K562 (cell line): ENCODE measurements around the gene CALU. TPM values are rescaled to one million over a fixed set of nuclear protein-coding genes. Genes with fewer than 3 reads are reported as not detected.

ENCODE experiments used
- ATAC-seq: fragments of 200-7000 bp; cut with Tn5 transposase; 3 replicates; pipeline ENCODE4 v1.9.1; 2020; ENCODE audit warnings: moderate library complexity
- BruUV-seq: library from RNA; stranded (reverse); fragments of 400-500 nt; replicated peaks from 2 replicates; lab custom pipeline; 2021; lab: Mats Ljungman, UMichigan
- CTCF ChIA-PET: fragments of 300-600 bp; formaldehyde crosslinking; extraction: SDS; loops from one replicate; lab custom pipeline; 2021; ENCODE audit warnings: low intra/inter-chr PET ratio; lab: Yijun Ruan, JAX
- POLR2A ChIA-PET: fragments of 300-600, 350-650 bp; sonication (Branson Sonifier 250); formaldehyde crosslinking; extraction: SDS; loops from one replicate; lab custom pipeline; 2021; ENCODE audit warnings: antibody characterized with exemption, inconsistent platforms; lab: Yijun Ruan, JAX
- DNase-seq, 4 experiments: peaks; one replicate each; pipeline versions ENCODE4 v3.0.0 to v3.0.0-alpha.2; 2011 to 2018; ENCODE audit warnings: low spot score in 3 of 4, mixed read lengths in 3 of 4; ENCODE audit errors: extremely low read depth in 1 of 4
- FAIRE-seq: peaks from 2 replicates; lab custom pipeline; 2011; peaks lifted over from hg19 to GRCh38; lab: Jason Lieb, UNC
- H2AFZ ChIP-seq: 2 replicates; pipeline ENCODE4 v1.6.0; 2011; ENCODE audit warnings: low read depth, low read length, control low read depth, inconsistent platforms
- H3K27ac ChIP-seq: fragments of 200-600 bp; 3 replicates; pipeline ENCODE4 v1.8.0; 2011; ENCODE audit warnings: low read depth, mild to moderate bottlenecking, control low read depth, inconsistent platforms, low read length, moderate library complexity, mixed read lengths; ENCODE audit errors: extremely low read depth
- H3K27me3 ChIP-seq, 2 experiments: fragments of 300-600 bp in 1 of 2; 2 replicates in 1 of 2; 3 replicates in 1 of 2; pipeline versions ENCODE4 v1.6.0 to v1.8.0; 2011; ENCODE audit warnings: inconsistent platforms in 2 of 2, low read length in 2 of 2, mild to moderate bottlenecking in 1 of 2, mixed read lengths in 1 of 2, moderate library complexity in 1 of 2; ENCODE audit not compliant: control insufficient read depth in 2 of 2, insufficient read depth in 2 of 2
- H3K36me3 ChIP-seq: fragments of 300-600 bp; 3 replicates; pipeline ENCODE4 v1.8.0; 2011; ENCODE audit warnings: mild to moderate bottlenecking, low read length, inconsistent platforms; ENCODE audit not compliant: control insufficient read depth, insufficient read depth
- H3K4me1 ChIP-seq, 2 experiments: fragments of 200-600 bp in 1 of 2; replicated peaks in 1 of 2; 2 replicates in 1 of 2; 3 replicates in 1 of 2; pipeline versions ENCODE4 v1.5.1 to v1.8.0; 2011; ENCODE audit warnings: inconsistent platforms in 2 of 2, low read length in 2 of 2, mild to moderate bottlenecking in 1 of 2, mixed read lengths in 1 of 2, moderate library complexity in 1 of 2; ENCODE audit not compliant: control insufficient read depth in 2 of 2, insufficient read depth in 2 of 2
- H3K4me2 ChIP-seq: 2 replicates; pipeline ENCODE4 v1.6.1; 2011; ENCODE audit warnings: low read length, control low read depth, inconsistent platforms, mixed read lengths; ENCODE audit not compliant: insufficient read depth
- H3K4me3 ChIP-seq: fragments of 200-600 bp; sonication (generic), shearing (Covaris generic); 2 replicates; pipeline ENCODE4 v1.5.1; 2016; ENCODE audit warnings: control low read depth, inconsistent platforms
- H3K79me2 ChIP-seq: fragments of 200-600 bp; 3 replicates; pipeline ENCODE4 v1.8.0; 2011; ENCODE audit warnings: low read length, inconsistent platforms; ENCODE audit not compliant: control insufficient read depth, insufficient read depth
- H3K9ac ChIP-seq, 2 experiments: 2 replicates each; pipeline versions ENCODE4 v1.6.0 to v1.6.1; 2011; ENCODE audit warnings: low read depth in 2 of 2, low read length in 2 of 2, control low read depth in 1 of 2, inconsistent platforms in 1 of 2, mild to moderate bottlenecking in 1 of 2, mixed read lengths in 1 of 2; ENCODE audit not compliant: insufficient read depth in 1 of 2
- H3K9me1 ChIP-seq: one replicate; pipeline ENCODE4 v1.6.0; 2011; ENCODE audit warnings: inconsistent platforms, mild to moderate bottlenecking, low read length, moderate library complexity; ENCODE audit not compliant: control insufficient read depth, insufficient read depth
- H3K9me3 ChIP-seq: replicated peaks from 2 replicates; pipeline ENCODE4 v1.5.1; 2011; ENCODE audit warnings: low read depth, low read length, inconsistent platforms; ENCODE audit not compliant: control insufficient read depth, insufficient read depth
- H4K20me1 ChIP-seq: replicated peaks from 2 replicates; pipeline ENCODE4 v1.6.1; 2011; ENCODE audit warnings: low read length, inconsistent platforms, mixed read lengths; ENCODE audit not compliant: control insufficient read depth, insufficient read depth
- ASH1L ChIP-seq: fragments of 450-650 bp; IDR thresholded peaks from 2 replicates; pipeline ENCODE4 v1.6.1; 2018; ENCODE audit warnings: borderline replicate concordance, mild to moderate bottlenecking, low read depth; ENCODE audit not compliant: partially characterized antibody
- FOXP1 ChIP-seq: sonication (generic); formaldehyde crosslinking; IDR thresholded peaks from 2 replicates; pipeline ENCODE4 v1.8.0; 2022; ENCODE audit warnings: mild to moderate bottlenecking, missing genetic modification reagents
- WGBS: fragments of 100-300 bp; shearing (Covaris generic); methylation state at CpG from one replicate; pipeline ENCODE4 v1.1.6; 2016; ENCODE audit warnings: low coverage, mixed read lengths; ENCODE audit not compliant: insufficient coverage; ENCODE audit errors: missing lambda C conversion rate; 5-methylcytosine and 5-hydroxymethylcytosine counted together
- in situ Hi-C: fragments of 300-500 bp; cut with MboI; formaldehyde crosslinking; loops from 4 replicates; pipeline ENCODE4 v1.15.0; 2018; ENCODE audit warnings: inconsistent platforms, mixed read lengths
- intact Hi-C: fragments of 100-400 bp; cut with micrococcal nuclease; formaldehyde crosslinking; loops from 2 replicates; pipeline ENCODE4 v1.14.2; 2022
- polyA plus RNA-seq, 8 experiments: library from polyadenylated mRNA; depleted of rRNA in 4 of 8; stranded (reverse) in 5 of 8; unstranded in 3 of 8; fragments of >200 nt; fragmentation: Nextera tagmentation in 2 of 8; fragmentation: Illumina TruSeq in 1 of 8; extraction: Ambion mirVana in 2 of 8; extraction: Trizol in 1 of 8; gene quantifications; 2 replicates each; pipeline versions ENCODE4 v1.2.1 to v1.2.3, GENCODE V29; 2011 to 2014; ENCODE audit warnings: inconsistent platforms in 1 of 8, missing spikeins in 1 of 8
- total RNA-seq, 7 experiments: library from RNA; depleted of rRNA in 6 of 7; stranded (reverse); fragments of >200 nt in 6 of 7; fragmentation: Illumina TruSeq in 2 of 7; extraction: Trizol in 2 of 7; gene quantifications; 2 replicates each; pipeline versions ENCODE4 v1.2.1 to v1.2.3, GENCODE V29; 2011 to 2021; ENCODE audit warnings: low replicate concordance in 1 of 7
- TF ChIP-seq, protein P1 (sequence below): fragments of 200-600 bp; sonication (generic); IDR thresholded peaks from one replicate; pipeline ENCODE4 v1.6.1; 2012; ENCODE audit warnings: mild to moderate bottlenecking, low read depth, low read length, inconsistent platforms

Gene CALU
- total and polyA plus RNA-seq, 9 of the 15 experiments (the other 6 are each of a cell fraction or from before 2014, with no cell fraction given) = 166 to 286 (median 215) TPM

DNA sequence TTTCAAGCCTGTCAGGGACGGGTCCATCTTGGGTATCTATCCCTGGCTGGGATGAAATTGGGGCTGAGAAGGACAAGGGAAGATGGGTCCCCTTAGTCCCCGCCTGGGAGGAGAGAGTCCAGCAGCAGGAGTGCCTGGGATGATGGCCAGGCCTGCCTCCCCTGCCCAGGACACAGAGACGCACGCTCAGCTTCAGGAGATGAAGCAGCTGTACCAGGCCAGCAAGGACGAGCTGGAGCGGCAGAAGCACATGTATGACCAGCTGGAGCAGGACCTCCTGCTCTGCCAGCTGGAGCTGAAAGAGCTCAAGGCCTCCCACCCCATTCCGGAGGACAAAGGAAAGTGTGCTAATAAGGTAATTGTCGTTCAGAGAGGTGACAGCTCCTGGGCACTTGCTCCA, 68.0 kb downstream of the CALU start:
- DNase-seq (no peak), ATAC-seq (no peak), FAIRE-seq (no peak)
- Histone ChIP-seq H3K27me3 (no peaks in the 10 kb centered on the region), H2AFZ (no peak overlapping the region), H3K9me3 (no peaks in the 10 kb centered on the region), H3K36me3 (peaks cover 72% of the 10 kb centered on the region), H4K20me1 (no peaks in the 10 kb centered on the region), H3K4me3 (no peak overlapping the region), H3K9me1 (peaks cover 3% of the 10 kb centered on the region), H3K4me2 (no peak overlapping the region), H3K79me2 (no peaks in the 10 kb centered on the region), H3K27ac (no peak overlapping the region), H3K4me1 (peaks cover 5 to 7% of the 10 kb centered on the region in 2 experiments; a peak in 4 of 5 replicates), H3K9ac (peak overlapping the region in 1 of 2 experiments; percentile 41; a peak in 2 of 4 replicates)
- no peak for TF ChIP-seq FOXP1 (CRISPR knock-in tag)
- no peak for TF ChIP-seq ASH1L
- TF ChIP-seq, protein P1, sequence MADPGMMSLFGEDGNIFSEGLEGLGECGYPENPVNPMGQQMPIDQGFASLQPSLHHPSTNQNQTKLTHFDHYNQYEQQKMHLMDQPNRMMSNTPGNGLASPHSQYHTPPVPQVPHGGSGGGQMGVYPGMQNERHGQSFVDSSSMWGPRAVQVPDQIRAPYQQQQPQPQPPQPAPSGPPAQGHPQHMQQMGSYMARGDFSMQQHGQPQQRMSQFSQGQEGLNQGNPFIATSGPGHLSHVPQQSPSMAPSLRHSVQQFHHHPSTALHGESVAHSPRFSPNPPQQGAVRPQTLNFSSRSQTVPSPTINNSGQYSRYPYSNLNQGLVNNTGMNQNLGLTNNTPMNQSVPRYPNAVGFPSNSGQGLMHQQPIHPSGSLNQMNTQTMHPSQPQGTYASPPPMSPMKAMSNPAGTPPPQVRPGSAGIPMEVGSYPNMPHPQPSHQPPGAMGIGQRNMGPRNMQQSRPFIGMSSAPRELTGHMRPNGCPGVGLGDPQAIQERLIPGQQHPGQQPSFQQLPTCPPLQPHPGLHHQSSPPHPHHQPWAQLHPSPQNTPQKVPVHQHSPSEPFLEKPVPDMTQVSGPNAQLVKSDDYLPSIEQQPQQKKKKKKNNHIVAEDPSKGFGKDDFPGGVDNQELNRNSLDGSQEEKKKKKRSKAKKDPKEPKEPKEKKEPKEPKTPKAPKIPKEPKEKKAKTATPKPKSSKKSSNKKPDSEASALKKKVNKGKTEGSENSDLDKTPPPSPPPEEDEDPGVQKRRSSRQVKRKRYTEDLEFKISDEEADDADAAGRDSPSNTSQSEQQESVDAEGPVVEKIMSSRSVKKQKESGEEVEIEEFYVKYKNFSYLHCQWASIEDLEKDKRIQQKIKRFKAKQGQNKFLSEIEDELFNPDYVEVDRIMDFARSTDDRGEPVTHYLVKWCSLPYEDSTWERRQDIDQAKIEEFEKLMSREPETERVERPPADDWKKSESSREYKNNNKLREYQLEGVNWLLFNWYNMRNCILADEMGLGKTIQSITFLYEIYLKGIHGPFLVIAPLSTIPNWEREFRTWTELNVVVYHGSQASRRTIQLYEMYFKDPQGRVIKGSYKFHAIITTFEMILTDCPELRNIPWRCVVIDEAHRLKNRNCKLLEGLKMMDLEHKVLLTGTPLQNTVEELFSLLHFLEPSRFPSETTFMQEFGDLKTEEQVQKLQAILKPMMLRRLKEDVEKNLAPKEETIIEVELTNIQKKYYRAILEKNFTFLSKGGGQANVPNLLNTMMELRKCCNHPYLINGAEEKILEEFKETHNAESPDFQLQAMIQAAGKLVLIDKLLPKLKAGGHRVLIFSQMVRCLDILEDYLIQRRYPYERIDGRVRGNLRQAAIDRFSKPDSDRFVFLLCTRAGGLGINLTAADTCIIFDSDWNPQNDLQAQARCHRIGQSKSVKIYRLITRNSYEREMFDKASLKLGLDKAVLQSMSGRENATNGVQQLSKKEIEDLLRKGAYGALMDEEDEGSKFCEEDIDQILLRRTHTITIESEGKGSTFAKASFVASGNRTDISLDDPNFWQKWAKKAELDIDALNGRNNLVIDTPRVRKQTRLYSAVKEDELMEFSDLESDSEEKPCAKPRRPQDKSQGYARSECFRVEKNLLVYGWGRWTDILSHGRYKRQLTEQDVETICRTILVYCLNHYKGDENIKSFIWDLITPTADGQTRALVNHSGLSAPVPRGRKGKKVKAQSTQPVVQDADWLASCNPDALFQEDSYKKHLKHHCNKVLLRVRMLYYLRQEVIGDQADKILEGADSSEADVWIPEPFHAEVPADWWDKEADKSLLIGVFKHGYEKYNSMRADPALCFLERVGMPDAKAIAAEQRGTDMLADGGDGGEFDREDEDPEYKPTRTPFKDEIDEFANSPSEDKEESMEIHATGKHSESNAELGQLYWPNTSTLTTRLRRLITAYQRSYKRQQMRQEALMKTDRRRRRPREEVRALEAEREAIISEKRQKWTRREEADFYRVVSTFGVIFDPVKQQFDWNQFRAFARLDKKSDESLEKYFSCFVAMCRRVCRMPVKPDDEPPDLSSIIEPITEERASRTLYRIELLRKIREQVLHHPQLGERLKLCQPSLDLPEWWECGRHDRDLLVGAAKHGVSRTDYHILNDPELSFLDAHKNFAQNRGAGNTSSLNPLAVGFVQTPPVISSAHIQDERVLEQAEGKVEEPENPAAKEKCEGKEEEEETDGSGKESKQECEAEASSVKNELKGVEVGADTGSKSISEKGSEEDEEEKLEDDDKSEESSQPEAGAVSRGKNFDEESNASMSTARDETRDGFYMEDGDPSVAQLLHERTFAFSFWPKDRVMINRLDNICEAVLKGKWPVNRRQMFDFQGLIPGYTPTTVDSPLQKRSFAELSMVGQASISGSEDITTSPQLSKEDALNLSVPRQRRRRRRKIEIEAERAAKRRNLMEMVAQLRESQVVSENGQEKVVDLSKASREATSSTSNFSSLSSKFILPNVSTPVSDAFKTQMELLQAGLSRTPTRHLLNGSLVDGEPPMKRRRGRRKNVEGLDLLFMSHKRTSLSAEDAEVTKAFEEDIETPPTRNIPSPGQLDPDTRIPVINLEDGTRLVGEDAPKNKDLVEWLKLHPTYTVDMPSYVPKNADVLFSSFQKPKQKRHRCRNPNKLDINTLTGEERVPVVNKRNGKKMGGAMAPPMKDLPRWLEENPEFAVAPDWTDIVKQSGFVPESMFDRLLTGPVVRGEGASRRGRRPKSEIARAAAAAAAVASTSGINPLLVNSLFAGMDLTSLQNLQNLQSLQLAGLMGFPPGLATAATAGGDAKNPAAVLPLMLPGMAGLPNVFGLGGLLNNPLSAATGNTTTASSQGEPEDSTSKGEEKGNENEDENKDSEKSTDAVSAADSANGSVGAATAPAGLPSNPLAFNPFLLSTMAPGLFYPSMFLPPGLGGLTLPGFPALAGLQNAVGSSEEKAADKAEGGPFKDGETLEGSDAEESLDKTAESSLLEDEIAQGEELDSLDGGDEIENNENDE = no peak
- WGBS = 67% methylated on average over 8 of the region's 8 CpGs
- CTCF ChIA-PET = no interaction called here
- intact Hi-C loops = no loop called here
- in situ Hi-C loops = no loop called here
- BruUV-seq = no TSS peak
- POLR2A ChIA-PET = interaction anchor here (0.5 to 3.4 kb wide), 10 partner anchors 10 to 204 kb away, joined by 3 to 14 read pairs (median 4); partner anchors contain the start of gene CCDC136
